ENCODE results near the gene GLIS2.

GLIS2 gene

DNA sequence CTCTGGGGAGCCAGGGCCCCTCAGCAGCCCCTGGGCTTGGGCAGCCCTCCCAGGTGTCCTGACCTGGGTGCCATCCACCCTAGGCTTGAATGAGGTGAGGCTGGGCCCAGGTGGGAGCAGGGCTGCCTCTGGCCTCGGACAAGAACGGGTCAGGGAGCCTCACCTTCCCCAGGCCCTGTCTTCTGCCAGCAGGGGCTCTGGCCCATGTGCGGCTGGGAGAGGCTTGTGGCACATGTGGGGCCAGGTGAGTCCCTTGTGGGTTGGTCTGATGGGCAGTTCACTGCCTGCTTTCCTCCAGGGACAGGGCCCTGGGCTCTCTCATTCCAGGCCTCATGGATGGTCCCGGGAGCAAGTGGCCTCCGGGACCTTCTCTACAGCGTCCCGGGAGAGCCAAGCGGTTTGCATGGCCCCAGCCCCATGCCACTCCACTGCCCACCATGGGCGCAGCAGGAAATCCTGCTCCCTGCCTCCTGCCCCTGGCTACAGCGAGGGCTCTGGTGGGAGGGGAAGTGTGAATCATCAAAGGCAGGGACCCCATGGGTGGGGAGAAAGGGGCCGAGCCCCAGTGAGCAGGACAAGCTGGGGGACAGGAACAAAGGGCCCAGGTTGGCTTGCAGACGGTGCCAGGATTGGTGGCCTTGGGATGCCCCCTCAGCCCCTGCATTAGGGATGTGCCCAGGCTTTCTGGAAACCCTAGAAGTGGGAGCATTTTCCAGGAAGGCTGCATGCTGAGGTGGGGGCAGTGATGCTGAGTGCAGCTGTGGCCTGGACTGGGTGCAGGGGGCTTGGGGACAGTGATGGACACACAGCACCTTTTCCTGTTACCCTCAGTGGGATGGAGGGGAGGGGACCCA lies 68.0 kb downstream of the GLIS2 start:
- DNase-seq (ENCODE audit: low spot score): no peak

DNA sequence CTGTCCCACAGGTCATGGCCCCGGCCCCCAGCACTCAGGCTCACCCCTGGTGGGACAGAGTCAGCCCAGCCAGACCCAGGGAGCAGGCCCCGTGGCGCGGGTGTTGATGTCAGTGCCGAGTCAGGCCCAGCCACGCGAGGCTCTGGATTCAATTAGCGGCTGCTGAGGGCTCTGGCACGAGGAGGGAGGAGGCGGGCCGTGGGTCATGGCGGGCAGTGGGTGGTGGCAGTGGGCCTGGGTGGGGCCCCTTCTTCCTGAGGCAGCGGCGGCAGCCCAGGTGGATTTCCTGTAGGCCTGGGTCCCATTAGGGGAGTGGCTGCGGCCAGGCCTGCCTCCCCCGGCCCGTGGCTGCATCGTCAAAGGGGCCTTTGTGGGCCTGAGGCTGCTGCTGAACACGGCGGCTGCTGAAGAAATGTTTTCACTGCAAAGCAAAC lies 68.7 kb downstream of the GLIS2 start:
- no peak for DNase-seq (ENCODE audit: low spot score)

DNA sequence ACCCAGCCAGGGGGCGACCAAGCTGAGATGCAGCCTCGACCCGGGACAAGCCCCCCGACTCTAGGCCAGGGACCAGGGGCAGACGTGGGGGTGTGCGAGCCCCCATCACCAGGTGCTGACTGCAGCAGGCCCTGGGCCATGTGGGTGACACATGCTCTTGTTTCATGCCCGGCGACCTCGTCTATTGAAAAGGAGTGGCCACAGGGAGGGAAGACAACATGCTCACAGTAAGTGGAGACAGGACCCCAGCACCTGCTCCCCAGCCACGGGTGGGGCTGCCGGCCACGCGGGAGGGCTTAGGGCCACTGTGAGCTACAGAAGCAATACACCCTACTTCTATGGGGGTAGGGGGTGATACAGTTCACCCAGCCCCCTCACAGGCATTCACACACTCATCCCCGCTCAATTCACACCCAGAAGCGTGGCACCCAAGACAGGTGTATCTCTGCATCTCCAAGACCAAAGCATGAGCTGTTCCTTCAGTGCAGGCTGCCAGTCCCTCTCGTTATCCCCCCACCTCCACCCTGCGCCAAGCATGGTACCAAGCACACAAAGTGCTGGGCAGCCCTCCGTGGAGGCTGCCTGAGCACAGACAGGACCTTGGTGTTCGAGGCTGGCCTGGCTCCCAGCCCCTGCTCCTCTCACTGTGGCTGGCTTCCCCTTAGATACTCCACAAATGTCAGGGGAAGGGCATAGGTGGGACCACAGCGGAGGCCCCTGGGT lies 69.4 kb downstream of the GLIS2 start:
- DNase-seq (ENCODE audit: low spot score): no peak

DNA sequence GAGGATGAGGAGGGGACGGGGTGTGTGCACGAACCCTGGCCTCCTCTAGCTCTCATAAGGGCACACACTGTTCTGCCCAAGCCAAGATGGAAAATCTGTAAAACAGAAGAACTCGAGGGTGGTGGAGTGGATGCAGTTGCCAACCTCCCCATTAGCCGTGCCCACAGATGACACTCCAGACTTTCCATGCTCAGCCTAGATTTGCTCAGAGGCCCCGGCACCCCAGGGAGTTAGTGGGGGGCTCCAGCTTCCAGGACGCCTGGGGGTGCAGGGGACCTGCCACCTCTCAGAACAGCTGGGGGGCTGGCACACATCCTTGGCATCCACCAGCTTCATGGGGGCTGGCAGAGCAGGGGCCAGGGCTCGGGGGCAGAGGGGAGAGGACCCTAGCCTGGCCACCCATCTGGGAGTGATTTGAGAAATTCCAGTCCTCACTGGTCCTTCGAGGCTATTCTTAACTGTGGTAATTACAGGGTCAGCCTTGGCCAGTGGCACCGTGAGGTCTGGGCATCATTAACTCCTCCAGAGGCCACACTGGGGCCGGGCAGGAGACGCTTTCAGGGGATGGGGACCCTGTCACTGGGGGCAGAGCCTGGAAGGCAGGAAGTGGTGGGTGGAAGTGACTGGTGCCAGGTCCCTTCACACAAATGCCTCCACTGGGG lies 70.1 kb downstream of the GLIS2 start:
- DNase-seq (ENCODE audit: low spot score): no peak

DNA sequence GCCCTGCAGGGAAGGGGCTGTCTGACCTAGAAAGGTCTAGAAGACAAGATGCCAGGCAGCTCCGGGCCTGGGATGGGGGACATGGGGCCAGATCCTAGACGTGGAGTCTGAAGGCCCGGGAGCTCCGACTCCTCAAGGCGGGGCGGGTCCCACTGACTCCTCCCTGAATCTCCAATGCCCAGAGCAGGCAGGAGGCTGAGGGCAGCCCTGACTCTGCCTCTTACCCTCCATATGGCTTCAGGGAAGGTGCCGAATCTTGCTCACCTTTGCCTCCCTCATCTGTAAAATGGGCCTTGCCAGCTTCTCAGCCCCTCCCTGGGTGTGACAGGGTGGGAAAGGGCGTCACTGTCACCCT lies 70.6 kb downstream of the GLIS2 start:
- no peak for DNase-seq (ENCODE audit: low spot score)

DNA sequence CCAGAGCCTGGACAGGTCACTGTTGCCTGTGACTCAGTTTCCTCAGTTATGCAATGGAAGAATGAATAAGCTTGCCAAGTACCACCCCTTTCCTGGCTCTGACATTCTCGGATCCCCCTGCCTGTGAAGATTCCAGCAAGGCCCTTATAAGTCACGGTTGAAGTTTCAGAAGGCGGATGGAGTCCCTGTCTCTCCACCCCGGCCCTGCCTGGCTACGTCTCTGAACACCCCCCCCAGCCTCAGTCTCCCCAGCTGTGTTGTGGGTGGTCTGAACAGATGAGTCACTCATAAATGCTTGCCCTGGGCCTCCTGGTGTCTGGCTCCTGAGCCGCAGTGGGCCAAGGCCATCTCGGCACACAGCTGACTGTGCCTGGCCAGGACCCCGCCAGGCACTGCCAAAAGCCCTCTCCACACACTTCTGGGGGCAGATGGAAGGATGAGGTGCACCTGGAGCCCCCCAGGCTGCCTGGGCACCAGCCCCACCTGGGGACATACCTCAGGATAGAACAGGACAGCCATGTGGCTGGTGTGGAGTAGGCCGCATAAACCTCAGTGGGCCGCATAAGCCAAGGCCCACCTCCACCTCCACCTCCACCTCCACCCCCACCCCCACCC lies 71.2 kb downstream of the GLIS2 start:
- no peak for DNase-seq (ENCODE audit: low spot score)

DNA sequence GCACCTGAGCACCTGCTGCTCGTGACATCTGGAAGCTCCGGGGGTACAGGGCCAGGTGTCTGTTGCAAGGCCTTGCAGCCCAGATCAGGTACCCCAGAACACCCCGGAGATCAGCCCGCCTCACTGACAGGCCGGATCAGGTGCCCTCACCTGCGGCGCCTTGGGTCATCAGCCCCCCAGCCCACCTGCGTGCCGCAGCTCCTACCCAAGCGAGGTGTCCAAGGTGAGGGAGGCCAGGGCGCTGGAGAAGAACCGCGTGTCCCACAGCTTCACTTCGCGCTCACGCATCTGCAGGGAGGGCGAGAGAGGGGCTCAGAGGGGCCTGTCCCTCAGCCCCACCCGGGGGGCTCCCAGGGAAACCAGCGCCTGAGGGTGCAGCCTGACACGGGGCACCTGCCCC lies 71.9 kb downstream of the GLIS2 start:
- DNase-seq (ENCODE audit: low spot score): no peak

DNA sequence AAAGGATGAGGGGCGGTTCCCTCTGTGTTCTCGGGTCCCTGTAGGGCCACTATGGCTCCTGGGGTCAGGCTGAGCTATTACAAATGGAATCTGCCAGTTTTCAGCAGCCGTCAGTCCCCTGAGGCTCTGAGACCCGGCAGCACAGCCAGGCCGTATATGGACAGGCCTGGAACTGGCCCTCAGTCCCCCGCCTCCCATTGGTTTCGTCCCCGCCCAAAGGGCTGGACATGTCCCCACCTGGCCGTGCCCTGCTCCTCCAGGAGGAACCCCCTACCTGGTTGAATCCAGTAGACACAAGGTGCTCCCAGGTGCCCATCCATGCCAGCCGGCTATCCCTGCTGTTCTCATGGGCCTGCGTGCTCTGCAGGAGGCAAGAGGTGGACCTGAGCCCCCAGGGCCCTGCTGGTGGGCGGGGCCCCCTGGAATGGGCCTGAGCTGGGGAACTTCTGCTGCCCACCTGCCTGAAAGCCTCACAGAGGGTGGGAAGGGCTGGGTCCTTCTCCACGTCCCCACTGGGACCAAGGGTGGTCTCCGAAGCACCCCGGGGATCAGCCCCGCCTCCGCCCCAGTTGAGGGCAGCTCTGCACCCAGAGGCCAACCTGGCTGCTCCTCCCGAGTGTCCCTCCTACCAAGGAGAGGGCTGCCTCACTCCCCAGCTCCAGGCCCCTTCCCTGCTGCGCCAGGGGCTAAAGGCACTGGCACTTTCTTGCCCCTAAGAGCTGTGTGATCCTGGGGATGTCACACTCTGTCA lies 72.6 kb downstream of the GLIS2 start:
- no peak for DNase-seq (ENCODE audit: low spot score)
